Activated CD4-positive, alpha-beta T cell treated with anti-CD3 and anti-CD28 coated beads, Interleukin-2, amount 50 U/mL, for 16 hours (primary cell): ENCODE data around the gene C16orf96.
"Not testable (repeated sequence)": the region's sequence is repeated elsewhere in the genome, so short reads cannot be mapped to it uniquely, and the experiment has no call there.

ENCODE experiments used
- DNase-seq: peaks from one replicate; pipeline ENCODE4 v3.0.0-alpha.2; 2020

Gene C16orf96

GRCh38 chr16:4570086-4570485, 13.9 kb downstream of the C16orf96 start:
- no peak for DNase-seq

GRCh38 chr16:4570688-4571321, 14.7 kb downstream of the C16orf96 start:
- DNase-seq: no peak

- DNase-seq: no peak
Measured at GRCh38 chr16:4572715-4573114, 16.6 kb downstream of the C16orf96 start.

- DNase-seq: not testable (repeated sequence)
Measured at GRCh38 chr16:4573926-4574325, 17.8 kb downstream of the C16orf96 start.

GRCh38 chr16:4574919-4575705, 19.0 kb downstream of the C16orf96 start:
- no peak for DNase-seq

- no peak for DNase-seq
Measured at GRCh38 chr16:4576008-4576407, 19.9 kb downstream of the C16orf96 start.

GRCh38 chr16:4578961-4579530, 22.9 kb downstream of the C16orf96 start:
- DNase-seq: no peak

GRCh38 chr16:4580250-4580649, 24.1 kb downstream of the C16orf96 start:
- DNase-seq: no peak

- no peak for DNase-seq
Measured at GRCh38 chr16:4583906-4584305, 27.8 kb downstream of the C16orf96 start.

- DNase-seq: no peak
Measured at GRCh38 chr16:4586291-4586690, 30.2 kb downstream of the C16orf96 start.

- no peak for DNase-seq
Measured at GRCh38 chr16:4588386-4588785, 32.2 kb downstream of the C16orf96 start.

- DNase-seq: no peak
Measured at GRCh38 chr16:4588961-4589360, 32.8 kb downstream of the C16orf96 start.

GRCh38 chr16:4591191-4591590, 35.1 kb downstream of the C16orf96 start:
- no peak for DNase-seq

GRCh38 chr16:4591706-4592470, 35.7 kb downstream of the C16orf96 start:
- no peak for DNase-seq

GRCh38 chr16:4593086-4593485, 36.9 kb downstream of the C16orf96 start:
- no peak for DNase-seq

GRCh38 chr16:4594433-4595410, 38.6 kb downstream of the C16orf96 start:
- no peak for DNase-seq

GRCh38 chr16:4597174-4597573, 41.0 kb downstream of the C16orf96 start:
- no peak for DNase-seq

GRCh38 chr16:4599037-4599436, 42.9 kb downstream of the C16orf96 start:
- no peak for DNase-seq

GRCh38 chr16:4599545-4599944, 43.4 kb downstream of the C16orf96 start:
- no peak for DNase-seq

GRCh38 chr16:4601036-4601863, 45.1 kb downstream of the C16orf96 start:
- DNase-seq: no peak

- no peak for DNase-seq
Measured at GRCh38 chr16:4601864-4602186, 45.7 kb downstream of the C16orf96 start.
